GM21529 (cell line): ENCODE measurements around the gene KLB.
"Not testable (repeated sequence)": the region's sequence is repeated elsewhere in the genome, so short reads cannot be mapped to it uniquely, and the experiment has no call there.

Experiments used
- ATAC-seq: cut with Tn5 transposase; IDR thresholded peaks from one replicate; pipeline ENCODE4 v1.9.1; 2021; ENCODE audit not compliant: unreplicated experiment

The KLB gene

DNA sequence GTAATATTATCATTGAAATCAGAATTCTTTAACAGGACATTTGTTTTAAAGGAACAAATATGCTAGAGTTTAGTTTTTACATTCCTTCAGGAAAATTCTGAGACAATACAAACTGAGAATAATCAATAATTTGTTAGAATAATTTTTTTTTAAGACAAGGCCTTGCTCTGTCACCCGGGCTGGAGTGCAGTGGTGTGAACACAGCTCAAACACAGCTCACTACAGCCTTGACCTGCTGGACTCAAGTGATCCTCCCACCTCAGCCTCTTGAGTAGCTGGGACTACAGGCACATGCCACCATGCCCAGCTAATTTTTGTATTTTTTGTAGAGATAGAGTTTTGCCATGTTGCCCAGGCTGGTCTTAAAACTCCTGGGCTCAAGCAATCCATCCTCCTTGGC lies 18.6 kb downstream of the KLB start:
- not testable (repeated sequence) for ATAC-seq

DNA sequence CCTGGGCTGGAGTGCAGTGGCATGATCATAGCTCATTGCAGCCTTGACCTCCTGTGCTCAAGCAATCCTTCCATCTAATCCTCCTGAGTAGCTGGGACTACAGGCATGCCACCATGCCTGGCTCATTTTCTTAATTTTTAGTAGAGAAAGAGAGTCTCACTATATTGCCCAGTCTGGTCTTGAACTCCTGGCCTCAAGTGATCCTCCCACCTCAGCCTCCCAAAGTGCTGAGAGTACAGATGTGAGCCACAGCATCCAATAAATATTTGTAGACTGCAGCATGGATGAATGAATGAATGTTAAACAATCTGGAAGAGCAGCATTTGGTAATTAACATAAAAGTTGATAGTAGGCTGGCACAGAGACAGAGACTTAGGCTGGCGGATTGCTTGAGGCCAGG lies 20.0 kb downstream of the KLB start:
- ATAC-seq = no peak

DNA sequence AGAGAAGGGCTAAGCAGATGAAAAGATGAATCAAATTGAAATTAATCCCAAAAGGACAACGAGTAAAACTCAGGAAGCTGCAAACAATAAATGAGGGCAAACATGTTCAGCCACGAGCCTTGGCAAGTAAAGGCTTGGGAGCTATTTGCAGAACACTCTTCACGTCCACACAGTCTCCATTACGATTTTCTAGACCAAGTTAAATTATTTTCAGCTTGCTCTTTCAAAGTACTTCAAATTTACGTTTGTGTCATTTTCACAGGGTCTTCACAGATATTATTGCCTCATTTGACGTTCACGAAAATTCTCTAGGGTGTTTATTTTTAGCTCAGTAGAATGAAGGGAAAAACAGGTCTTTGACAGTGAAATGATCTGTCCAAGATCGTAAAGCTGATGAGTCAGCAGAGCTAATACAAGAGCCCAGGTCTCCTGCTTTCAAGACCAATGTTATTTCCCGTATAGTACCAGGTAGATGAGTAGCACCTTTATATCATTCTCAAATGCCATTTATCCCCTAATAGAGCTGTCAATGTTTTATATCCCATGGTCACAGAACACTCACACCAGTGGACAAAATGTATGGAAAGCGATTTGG lies 20.9 kb downstream of the KLB start:
- ATAC-seq = no peak

DNA sequence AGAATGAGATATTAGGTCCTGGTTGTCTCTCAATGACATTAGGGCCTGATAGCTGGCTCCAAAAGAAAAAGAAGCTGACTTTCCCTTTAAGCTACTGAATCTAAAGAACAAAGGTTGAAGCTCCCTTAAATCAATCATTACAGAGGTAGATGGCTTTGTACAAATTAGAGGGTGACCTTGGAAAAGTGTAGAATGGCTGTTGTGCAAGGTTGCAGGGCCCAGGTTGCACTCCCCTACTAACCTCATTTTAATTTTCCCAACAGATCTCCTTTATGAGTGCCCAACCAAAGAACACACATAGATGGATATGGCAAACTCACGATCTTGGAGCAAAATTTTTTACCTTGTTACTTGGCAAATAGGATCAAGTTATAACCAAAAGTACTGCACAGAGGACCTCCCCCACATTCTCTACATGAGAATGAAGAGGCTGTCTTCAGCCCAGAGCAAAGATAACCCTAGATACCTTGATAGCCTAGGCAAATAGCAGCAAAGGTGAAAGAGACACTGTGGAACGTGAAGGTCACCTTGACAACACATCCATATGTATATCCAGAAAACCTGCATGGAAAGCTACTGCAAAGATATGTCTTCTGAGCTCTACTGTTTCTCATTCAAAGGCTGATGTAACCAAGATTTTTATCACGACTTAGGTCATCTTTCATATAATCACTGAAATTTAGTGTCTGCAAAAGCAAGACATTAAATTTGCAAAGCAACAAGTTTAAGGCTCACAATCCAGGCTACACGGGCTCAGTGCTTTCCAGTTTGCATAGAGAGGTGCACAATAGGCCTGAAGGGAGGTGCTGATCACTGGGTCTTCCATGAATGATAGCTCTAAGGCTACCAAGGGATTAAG lies 23.0 kb downstream of the KLB start:
- no peak for ATAC-seq

DNA sequence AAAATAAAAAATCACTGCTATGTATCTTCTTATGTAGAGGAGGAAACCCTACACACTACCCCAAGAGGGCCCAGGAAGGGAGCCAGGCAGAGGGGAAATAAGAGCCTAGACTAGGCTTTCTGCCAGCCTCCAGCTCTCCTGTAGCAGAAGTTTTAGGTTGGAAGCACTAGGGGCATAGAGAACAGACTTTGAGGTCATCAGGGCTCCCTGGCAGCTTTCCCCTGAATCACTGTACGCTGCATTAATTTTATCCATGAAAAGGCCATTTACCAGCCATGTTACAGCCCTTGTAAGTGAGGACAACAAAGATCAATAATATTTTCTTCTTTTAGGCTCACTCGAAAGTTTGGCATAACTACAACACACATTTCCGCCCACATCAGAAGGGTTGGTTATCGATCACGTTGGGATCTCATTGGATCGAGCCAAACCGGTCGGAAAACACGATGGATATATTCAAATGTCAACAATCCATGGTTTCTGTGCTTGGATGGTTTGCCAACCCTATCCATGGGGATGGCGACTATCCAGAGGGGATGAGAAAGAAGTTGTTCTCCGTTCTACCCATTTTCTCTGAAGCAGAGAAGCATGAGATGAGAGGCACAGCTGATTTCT lies 27.3 kb downstream of the KLB start:
- ATAC-seq = no peak

DNA sequence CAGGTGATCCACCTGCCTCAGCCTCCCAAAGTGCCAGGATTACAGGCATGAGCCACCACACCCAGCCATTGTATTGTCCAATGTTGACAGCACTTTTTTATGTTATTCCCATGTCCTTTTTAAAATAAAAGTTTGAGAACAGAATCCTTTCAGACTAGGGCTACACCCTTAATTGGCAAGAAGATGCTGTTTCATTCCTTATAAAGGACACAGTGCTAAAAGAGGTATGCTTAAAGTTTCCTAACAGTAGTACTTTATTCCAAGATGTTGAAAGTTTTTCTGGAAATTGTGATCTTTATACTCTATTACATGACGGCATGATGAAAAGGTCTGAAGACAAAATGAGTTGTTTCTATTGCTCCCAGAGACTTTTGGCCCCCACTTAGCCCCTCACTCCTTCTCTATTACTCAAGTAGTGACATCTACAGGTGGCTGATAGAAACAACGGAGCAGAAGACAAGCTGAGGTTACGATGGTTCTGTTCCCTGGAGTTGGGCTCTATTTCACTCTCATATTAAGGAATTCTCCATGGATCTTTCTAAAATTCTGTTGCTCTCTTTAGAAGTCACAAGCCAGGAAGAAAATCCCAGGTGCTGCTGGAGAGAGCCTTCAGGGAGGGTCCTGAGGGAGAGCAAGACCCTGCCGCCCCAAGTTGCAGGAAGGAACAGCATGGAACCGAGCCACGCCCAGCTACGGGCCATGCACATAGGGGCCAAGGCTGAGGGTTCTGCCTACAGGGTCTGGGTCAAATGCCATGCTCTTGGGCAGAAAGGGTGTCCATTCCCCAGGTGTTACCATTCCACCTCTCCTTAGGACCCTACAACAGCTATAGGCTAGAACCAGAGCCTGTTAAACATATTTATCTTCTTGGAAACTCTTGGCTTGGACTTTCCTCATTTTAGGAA lies 29.2 kb downstream of the KLB start:
- ATAC-seq = no peak

DNA sequence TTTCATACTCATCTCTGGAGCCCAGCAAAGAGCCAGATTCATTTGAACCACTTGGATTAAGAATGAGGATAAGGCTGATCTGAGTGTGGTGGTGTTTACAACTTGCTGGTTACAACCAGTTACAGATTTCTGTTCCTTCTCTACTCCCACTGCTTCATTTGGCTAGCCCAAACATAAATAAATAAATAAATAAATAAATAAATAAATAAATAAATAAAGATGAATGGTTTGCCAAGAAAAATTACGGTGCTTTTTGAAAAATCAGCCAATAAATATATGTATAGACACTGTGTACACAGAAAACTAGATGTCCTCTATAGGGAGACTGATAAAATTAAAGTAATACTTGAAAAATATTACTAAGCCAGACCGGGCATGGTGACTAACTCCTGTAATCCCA lies 34.9 kb downstream of the KLB start:
- no peak for ATAC-seq

DNA sequence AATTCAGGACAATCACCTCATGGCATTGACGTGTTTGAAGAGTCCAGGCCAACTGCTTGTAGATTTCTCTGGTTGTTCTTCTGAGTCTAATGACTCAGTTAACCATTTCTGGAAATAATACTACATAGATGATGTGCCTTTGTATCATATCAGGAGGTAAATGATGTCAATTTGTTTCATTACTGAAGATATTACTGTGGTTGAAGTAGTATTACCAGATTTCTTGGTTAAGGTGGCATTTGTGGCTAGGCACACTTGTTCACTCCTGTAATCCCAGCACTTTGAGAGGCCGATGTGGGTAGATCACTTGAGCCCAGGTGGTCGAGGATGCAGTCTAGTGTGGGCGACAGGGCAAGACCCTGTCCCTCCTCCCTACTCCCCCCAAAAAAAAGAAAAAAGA lies 36.3 kb downstream of the KLB start:
- no peak for ATAC-seq

DNA sequence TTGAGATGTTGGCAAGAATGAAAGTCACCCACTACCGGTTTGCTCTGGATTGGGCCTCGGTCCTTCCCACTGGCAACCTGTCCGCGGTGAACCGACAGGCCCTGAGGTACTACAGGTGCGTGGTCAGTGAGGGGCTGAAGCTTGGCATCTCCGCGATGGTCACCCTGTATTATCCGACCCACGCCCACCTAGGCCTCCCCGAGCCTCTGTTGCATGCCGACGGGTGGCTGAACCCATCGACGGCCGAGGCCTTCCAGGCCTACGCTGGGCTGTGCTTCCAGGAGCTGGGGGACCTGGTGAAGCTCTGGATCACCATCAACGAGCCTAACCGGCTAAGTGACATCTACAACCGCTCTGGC lies 39.7 kb downstream of the KLB start:
- ATAC-seq = no peak

DNA sequence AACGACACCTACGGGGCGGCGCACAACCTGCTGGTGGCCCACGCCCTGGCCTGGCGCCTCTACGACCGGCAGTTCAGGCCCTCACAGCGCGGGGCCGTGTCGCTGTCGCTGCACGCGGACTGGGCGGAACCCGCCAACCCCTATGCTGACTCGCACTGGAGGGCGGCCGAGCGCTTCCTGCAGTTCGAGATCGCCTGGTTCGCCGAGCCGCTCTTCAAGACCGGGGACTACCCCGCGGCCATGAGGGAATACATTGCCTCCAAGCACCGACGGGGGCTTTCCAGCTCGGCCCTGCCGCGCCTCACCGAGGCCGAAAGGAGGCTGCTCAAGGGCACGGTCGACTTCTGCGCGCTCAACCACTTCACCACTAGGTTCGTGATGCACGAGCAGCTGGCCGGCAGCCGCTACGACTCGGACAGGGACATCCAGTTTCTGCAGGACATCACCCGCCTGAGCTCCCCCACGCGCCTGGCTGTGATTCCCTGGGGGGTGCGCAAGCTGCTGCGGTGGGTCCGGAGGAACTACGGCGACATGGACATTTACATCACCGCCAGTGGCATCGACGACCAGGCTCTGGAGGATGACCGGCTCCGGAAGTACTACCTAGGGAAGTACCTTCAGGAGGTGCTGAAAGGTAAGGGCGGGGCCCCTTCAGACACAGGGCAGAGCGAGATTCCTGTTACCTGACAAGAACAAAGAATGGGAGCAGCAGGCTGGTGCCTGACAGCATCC lies 40.3 kb downstream of the KLB start:
- peak; percentile 86 for ATAC-seq

DNA sequence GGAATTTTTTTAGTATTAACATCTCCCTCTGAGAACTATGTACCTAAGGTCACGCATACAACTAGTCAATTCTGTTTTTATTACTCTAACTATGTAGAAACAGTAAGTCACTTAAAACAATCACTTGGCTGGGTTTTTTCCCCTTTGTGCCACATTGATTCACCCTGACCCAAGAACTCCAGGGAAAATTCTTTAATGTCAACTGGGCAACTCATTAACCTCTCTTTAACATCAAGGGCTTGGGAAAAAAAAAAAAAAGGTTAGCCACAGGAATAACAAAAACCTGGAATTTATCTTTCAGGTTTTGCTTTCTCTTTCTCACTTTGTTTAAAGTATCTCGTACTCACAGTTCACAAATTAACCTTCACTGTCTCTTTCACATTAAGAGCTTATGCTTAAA lies 43.9 kb downstream of the KLB start:
- no peak for ATAC-seq

DNA sequence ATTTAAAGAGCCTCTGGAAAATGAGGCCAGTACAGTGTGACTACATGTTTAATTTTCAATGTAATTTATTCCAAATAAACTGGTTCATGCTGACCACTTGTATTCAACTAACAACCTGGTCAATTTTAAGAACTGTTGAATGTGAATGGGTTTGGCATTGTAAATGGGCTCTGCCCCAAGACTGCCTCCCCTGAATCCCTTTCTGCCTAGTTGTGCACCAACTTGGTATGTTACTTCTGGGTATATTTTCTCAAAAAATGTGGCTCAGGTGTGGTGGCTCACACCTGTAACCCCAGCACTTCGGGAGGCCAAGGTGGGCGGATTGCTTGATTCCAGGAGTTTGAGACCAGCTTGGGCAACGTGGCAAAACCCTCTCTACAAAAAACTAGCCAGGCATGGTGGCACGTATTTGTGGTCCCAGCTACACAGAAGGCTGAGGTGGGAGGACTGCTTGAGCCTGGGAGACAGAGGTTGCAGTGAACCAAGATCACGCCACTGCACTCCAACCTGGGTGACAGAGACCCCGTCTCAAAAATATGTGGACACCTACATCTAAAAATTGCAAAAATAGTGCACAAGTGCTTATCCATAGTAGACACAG lies 44.8 kb downstream of the KLB start:
- ATAC-seq = no peak

DNA sequence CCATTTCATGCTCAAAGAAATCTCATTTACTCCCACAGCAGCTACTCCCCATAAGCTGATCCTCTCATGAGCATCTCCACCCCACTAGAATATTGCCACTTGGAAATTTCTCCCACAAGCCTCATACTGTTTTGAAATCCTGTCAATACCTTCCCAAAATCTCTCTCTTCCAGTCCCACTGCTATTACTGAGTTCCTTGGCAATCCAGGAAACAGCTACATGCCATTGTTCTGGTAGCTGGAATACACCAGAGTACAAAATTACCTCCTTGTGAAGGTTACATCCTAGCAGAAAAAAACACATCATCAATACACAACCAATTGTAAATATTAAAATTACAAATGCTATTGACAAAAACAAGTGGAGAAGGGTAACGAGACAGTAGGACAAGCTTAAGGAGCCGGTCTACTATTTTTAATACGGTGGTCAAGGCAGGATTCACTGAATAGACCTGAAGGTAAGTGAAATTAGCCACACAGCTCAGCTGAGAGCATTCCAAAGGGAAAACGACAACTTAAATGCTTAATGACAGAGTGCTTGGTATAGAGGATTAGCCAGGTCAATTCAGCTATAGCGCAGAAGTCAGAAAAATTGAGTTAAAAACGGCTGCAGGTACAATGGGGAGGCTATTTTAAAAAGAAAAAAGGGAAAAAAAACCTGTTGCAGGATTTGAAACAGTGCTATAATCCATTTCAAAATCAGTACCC lies 45.6 kb downstream of the KLB start:
- no peak for ATAC-seq

DNA sequence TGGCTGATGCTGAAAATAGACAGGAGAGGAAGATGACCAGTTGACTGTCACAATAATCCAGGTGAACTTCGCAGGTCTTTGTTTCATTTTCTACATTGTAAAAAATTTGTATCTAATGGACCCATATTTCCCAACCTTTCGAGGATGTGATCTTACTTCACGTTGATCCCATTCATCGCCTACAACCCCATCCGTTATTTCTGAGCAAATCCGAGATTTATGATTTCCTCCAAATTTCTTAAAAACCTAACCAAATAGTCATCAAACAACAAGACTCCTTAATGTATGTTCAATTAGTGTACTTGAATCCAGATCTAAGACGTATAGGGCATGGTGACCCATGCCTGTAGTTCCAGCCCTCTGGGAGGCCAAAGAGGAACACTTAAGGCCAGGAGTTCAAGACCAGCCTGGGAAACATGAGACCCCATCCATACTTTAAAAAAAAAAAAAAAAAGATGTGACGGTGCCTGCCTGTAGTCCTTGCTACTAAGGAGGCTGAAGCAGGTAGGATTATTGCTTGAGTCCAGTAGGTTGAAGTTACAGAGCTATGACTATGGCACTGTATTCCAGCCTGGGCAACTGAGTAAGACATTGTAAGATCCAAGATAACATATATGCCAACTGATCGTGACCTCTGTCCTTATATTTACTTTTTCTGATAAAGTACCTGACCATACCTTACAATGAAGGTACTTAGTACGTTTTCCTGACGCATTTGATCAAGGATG lies 46.3 kb downstream of the KLB start:
- no peak for ATAC-seq

DNA sequence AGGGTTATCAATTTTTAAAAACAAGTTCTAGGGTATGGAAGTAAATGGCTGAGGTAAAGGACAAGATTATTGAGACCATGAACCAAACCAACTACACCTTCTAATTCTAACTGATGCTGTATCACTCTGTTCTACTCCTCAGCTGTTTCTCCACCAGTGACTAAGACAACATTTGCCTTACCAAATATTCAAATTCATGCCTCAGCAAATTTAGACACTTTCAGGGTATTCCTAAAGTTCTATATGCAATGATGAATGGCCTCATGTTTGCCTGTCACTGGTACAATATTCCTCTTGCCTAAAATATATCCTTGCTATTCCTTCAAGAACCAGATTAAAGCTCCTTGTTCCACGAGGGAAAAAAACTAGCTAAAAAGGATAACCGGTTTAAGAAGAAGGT lies 47.0 kb downstream of the KLB start:
- ATAC-seq = no peak

DNA sequence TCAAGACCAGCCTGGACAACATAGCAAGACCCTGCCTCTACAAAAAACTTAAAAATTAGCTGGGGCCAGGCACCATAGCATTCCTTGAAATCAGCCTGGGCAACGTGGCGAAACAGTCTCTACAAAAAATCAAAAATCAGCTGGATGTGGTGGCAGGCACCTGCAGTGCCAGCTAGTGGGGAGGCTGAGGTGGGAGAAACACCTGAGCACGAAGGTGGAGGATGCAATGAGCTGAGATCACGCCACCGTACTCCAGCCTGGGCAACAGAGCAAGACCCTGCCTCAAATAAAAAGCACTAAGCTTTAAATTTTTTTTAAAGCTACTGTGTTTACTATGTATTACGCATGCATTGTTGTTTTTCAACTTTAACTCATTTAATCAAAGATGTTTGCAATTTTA lies 48.8 kb downstream of the KLB start:
- no peak for ATAC-seq

DNA sequence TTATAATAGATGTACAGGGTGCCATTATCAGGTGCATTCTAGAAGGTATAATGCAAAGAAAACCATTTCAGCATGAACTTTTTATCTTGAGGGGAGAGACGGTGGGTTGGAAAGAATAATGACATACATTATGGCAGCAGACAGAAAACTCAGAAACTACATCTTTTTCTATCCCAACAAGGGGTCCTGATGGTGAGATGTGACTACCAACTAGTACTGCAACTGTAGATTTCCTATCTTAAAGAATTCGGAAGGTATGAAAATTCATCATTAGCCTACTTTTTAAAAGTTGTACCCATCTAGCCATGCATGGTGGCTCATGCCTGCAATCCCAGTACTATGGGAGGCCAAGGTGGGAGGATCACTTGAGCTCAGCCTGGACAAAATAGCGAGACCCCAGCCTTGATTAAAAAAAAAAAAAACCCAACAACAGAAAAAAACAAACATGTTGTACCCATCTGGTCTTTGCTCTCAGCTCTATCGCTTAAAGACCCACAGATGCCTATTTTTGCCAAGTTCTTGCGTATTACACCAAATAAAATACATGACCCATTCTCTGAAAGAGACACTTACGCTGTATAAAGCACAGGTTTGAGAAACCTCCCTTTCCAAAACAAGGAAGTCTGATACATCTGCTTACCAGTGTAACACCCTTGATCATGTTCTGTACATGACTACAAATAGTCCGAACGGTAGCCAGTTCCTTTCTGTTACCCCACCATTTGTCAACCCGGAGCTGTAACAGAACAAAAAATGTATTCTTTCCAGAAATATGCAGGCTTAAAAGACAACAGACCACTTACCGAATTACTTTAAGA lies 50.4 kb downstream of the KLB start:
- no peak for ATAC-seq

DNA sequence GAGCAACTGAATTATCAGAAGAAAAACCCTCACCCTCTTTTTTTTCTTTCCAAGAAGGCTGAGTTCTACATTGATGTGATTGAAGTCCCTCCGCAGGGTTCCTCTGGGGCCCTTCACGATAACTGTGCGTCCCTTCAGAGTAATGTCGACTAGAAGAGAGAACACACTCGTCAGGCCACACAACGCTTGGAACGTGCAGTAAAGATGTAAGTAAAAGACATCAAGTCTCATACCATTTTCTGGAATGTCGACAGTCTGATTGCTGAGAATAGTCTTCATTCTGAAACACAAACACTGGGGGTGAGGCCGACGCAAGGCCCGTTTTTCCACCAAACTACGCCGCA lies 51.4 kb downstream of the KLB start:
- ATAC-seq = not testable (repeated sequence)
